ENCODE measurements around the gene GJA4.
"Not testable (repeated sequence)": the region's sequence is repeated elsewhere in the genome, so short reads cannot be mapped to it uniquely, and the experiment has no call there.

GJA4 gene

GRCh38 chr1:34763142-34763781 is 29.5 kb upstream of the GJA4 start:
- peak overlapping the region in 3 of 21 experiments; percentile 34 to 57 (median 47) for H3K27ac ChIP-seq
- no peak overlapping the region for H3K4me3 ChIP-seq

GRCh38 chr1:34768856-34769255 is 23.9 kb upstream of the GJA4 start:
- no peak overlapping the region for H3K4me3 ChIP-seq

GRCh38 chr1:34770891-34771504 is 21.8 kb upstream of the GJA4 start:
- H3K27ac ChIP-seq: peak overlapping the region in 12 of 21 experiments; percentile 2 to 77 (median 60)

More at GRCh38 chr1:34768856-34769255, 23.9 kb upstream of the GJA4 start:
- H3K27ac ChIP-seq: no peak overlapping the region

GRCh38 chr1:34771573-34772371 is 21.0 kb upstream of the GJA4 start:
- Histone ChIP-seq H3K4me3 (no peak overlapping the region), H3K27ac (peak overlapping the region in 12 of 21 experiments; percentile 2 to 77 (median 60))

More at GRCh38 chr1:34770891-34771504, 21.8 kb upstream of the GJA4 start:
- no peak overlapping the region for H3K4me3 ChIP-seq

GRCh38 chr1:34773114-34773513 is 19.7 kb upstream of the GJA4 start:
- H3K4me3 ChIP-seq, H3K27ac ChIP-seq: not testable (repeated sequence)

GRCh38 chr1:34774957-34775356 is 17.8 kb upstream of the GJA4 start:
- Histone ChIP-seq H3K27ac (peak overlapping the region in 1 of 21 experiments; percentile 54), H3K4me3 (no peak overlapping the region)

GRCh38 chr1:34776911-34777310 is 15.9 kb upstream of the GJA4 start:
- Histone ChIP-seq H3K27ac (peak overlapping the region in 7 of 21 experiments; percentile 32 to 66 (median 49)), H3K4me3 (no peak overlapping the region)

- no peak overlapping the region for H3K4me3 ChIP-seq
- peak overlapping the region in 4 of 21 experiments; percentile 6 to 66 (median 51) for H3K27ac ChIP-seq
Measured at GRCh38 chr1:34777519-34778321, 15.1 kb upstream of the GJA4 start.

GRCh38 chr1:34778381-34778780 is 14.4 kb upstream of the GJA4 start:
- Histone ChIP-seq H3K27ac (peak overlapping the region in 1 of 21 experiments; percentile 6), H3K4me3 (no peak overlapping the region)

GRCh38 chr1:34779005-34779404 is 13.8 kb upstream of the GJA4 start:
- no peak overlapping the region for H3K4me3 ChIP-seq
- H3K27ac ChIP-seq: peak overlapping the region in 2 of 21 experiments; percentile 27 to 99

- H3K4me3 ChIP-seq: no peak overlapping the region
- H3K27ac ChIP-seq: peak overlapping the region in 7 of 21 experiments; percentile 12 to 99 (median 42)
Measured at GRCh38 chr1:34779526-34779925, 13.3 kb upstream of the GJA4 start.

- H3K27ac ChIP-seq: peak overlapping the region in 10 of 21 experiments; percentile 12 to 99 (median 44)
- H3K4me3 ChIP-seq: no peak overlapping the region
Measured at GRCh38 chr1:34779962-34780361, 12.8 kb upstream of the GJA4 start.

GRCh38 chr1:34780528-34780927 is 12.3 kb upstream of the GJA4 start:
- Histone ChIP-seq H3K4me3 (peak overlapping the region in 4 of 7 experiments; percentile 31 to 77 (median 40)), H3K27ac (peak overlapping the region in 13 of 21 experiments; percentile 82 to 99 (median 95))

GRCh38 chr1:34781071-34781843 is 11.5 kb upstream of the GJA4 start, which contains the start of gene GJB3:
Gene GJB3 (plus strand): TSS chr1:34781214. CDS start chr1:34784763, 3,549 bp downstream.
- peak within 1 kb of the TSS; percentile 82 to 99 (median 92) for H3K27ac ChIP-seq
- H3K4me3 ChIP-seq: peak within 1 kb of the TSS; percentile 31 to 77 (median 46)

GRCh38 chr1:34781844-34782391 is 10.9 kb upstream of the GJA4 start:
- H3K4me3 ChIP-seq: peak overlapping the region; percentile 31 to 77 (median 46)
- H3K27ac ChIP-seq: peak overlapping the region; percentile 82 to 99 (median 92)

GRCh38 chr1:34784751-34785221 is 8.0 kb upstream of the GJA4 start:
- Histone ChIP-seq H3K4me3 (no peak overlapping the region), H3K27ac (peak overlapping the region in 1 of 21 experiments; percentile 73)

GRCh38 chr1:34785231-34785874 is 7.4 kb upstream of the GJA4 start:
- H3K4me3 ChIP-seq: no peak overlapping the region
- H3K27ac ChIP-seq: no peak overlapping the region

Measured in skin epidermis (tissue), 12 donors.